CD4-positive, CD25-positive, alpha-beta regulatory T cell (primary cell): ENCODE data around the gene GPR45. TPM values are rescaled to one million over a fixed set of nuclear protein-coding genes. Genes with fewer than 3 reads are reported as not detected.
A peak's percentile ranks its signal among the peaks of the same experiment; 100 is the strongest.

Source experiments
- ATAC-seq, 2 donors: fragments of 150-1000 bp; cut with Tn5 transposase; one replicate each; pipeline ENCODE4 v1.10.0; 2021; ENCODE audit warnings: low read depth in 2 of 2, moderate number of reproducible peaks in 2 of 2, moderate library complexity in 1 of 2
- DNase-seq, 3 donors: peaks; one replicate each; pipeline versions ENCODE4 v3.0.0 to v3.0.0-alpha.2; 2012 to 2022; ENCODE audit warnings: mixed read lengths in 1 of 3
- H3K27ac ChIP-seq: one replicate; pipeline ENCODE4 v1.7.0; 2013; ENCODE audit warnings: mild to moderate bottlenecking, low read length; ENCODE audit not compliant: insufficient read depth, poor library complexity, severe bottlenecking
- H3K27me3 ChIP-seq: one replicate; pipeline ENCODE4 v1.7.0; 2013; ENCODE audit warnings: low read length; ENCODE audit not compliant: control insufficient read depth, insufficient read depth
- H3K36me3 ChIP-seq: one replicate; pipeline ENCODE4 v1.7.0; 2013; ENCODE audit warnings: mild to moderate bottlenecking, low read length, moderate library complexity; ENCODE audit not compliant: control insufficient read depth, insufficient read depth
- H3K4me1 ChIP-seq: 2 replicates; pipeline ENCODE4 v1.7.0; 2013; ENCODE audit warnings: mild to moderate bottlenecking, low read length; ENCODE audit not compliant: insufficient read depth, control insufficient read depth, poor library complexity, severe bottlenecking
- H3K4me3 ChIP-seq: one replicate; pipeline ENCODE4 v1.7.0; 2013; ENCODE audit warnings: low read depth, mild to moderate bottlenecking, low read length, moderate library complexity
- H3K9me3 ChIP-seq, 2 experiments: 1 replicate in 1 of 2; 2 replicates in 1 of 2; pipeline ENCODE4 v1.7.0; 2013; ENCODE audit warnings: low read length in 2 of 2, mild to moderate bottlenecking in 1 of 2, moderate library complexity in 1 of 2; ENCODE audit not compliant: control insufficient read depth in 2 of 2
- H3K27ac Mint-ChIP-seq, 3 donors: one replicate each; pipeline ENCODE4 v1.8.0; 2020 to 2022; ENCODE audit warnings: mild to moderate bottlenecking in 3 of 3, mixed read lengths in 3 of 3, moderate library complexity in 2 of 3
- H3K27me3 Mint-ChIP-seq: one replicate; pipeline ENCODE4 v1.8.0; 2022; ENCODE audit warnings: mild to moderate bottlenecking, mixed read lengths
- H3K36me3 Mint-ChIP-seq: one replicate; pipeline ENCODE4 v1.8.0; 2020; ENCODE audit warnings: mixed read lengths
- H3K4me1 Mint-ChIP-seq, 4 donors: one replicate each; pipeline ENCODE4 v1.8.0; 2020 to 2022; ENCODE audit warnings: mixed read lengths in 4 of 4, mild to moderate bottlenecking in 1 of 4
- H3K4me3 Mint-ChIP-seq, 4 donors: one replicate each; pipeline ENCODE4 v1.8.0; 2020 to 2022; ENCODE audit warnings: mild to moderate bottlenecking in 4 of 4, mixed read lengths in 4 of 4, moderate library complexity in 3 of 4
- H3K9me3 Mint-ChIP-seq, 7 donors: one replicate each; pipeline ENCODE4 v1.8.0; 2020 to 2022; ENCODE audit warnings: mixed read lengths in 7 of 7, mild to moderate bottlenecking in 3 of 7, moderate library complexity in 2 of 7
- polyA plus RNA-seq, 4 donors: library from polyadenylated mRNA; unstranded; fragments of 300-500 nt; fragmentation: Illumina TruSeq; gene quantifications; one replicate each; pipeline ENCODE4 v1.2.3, GENCODE V29; 2021
- total RNA-seq: library from RNA; stranded (reverse); gene quantifications from one replicate; pipeline ENCODE4 v1.2.3, GENCODE V29; 2022

GPR45 gene
- total and polyA plus RNA-seq, 5 donors from 2014 or later = not detected

GRCh38 chr2:105255979-105256378 is 14.4 kb downstream of the GPR45 start:
- DNase-seq = no peak
- no peak for ATAC-seq
- Histone ChIP-seq H3K27ac (no peak overlapping the region), H3K4me3 (no peak overlapping the region), H3K9me3 (no peaks in the 10 kb centered on the region), H3K4me1 (no peaks in the 10 kb centered on the region), H3K36me3 (no peaks in the 10 kb centered on the region), H3K27me3 (no peaks in the 10 kb centered on the region)
- Mint-ChIP-seq H3K4me1 (no peaks in the 10 kb centered on the region), H3K36me3 (no peaks in the 10 kb centered on the region), H3K27ac (no peak overlapping the region), H3K27me3 (peaks cover 4% of the 10 kb centered on the region), H3K4me3 (no peak overlapping the region), H3K9me3 (peaks cover 0 to 2% (median 0%) of the 10 kb centered on the region in 7 donors)

- peaks cover 4% of the 10 kb centered on the region for H3K27me3 Mint-ChIP-seq
- H3K36me3 ChIP-seq = no peaks in the 10 kb centered on the region
- H3K4me1 ChIP-seq = no peaks in the 10 kb centered on the region
- no peak overlapping the region for H3K4me3 Mint-ChIP-seq
- DNase-seq (no peak), ATAC-seq (no peak)
- H3K9me3 Mint-ChIP-seq = peaks cover 0 to 4% (median 0%) of the 10 kb centered on the region in 7 donors
- no peaks in the 10 kb centered on the region for H3K9me3 ChIP-seq
- H3K27me3 ChIP-seq = no peaks in the 10 kb centered on the region
- no peak overlapping the region for H3K4me3 ChIP-seq
- no peak overlapping the region for H3K27ac ChIP-seq
- no peaks in the 10 kb centered on the region for H3K36me3 Mint-ChIP-seq
- H3K27ac Mint-ChIP-seq = no peak overlapping the region
- no peaks in the 10 kb centered on the region for H3K4me1 Mint-ChIP-seq
Measured at GRCh38 chr2:105256431-105257047, 15.0 kb downstream of the GPR45 start.

- no peaks in the 10 kb centered on the region for H3K27me3 ChIP-seq
- Mint-ChIP-seq H3K27ac (peak overlapping the region in 1 of 3 donors; percentile 25), H3K9me3 (peaks cover 0 to 4% (median 0%) of the 10 kb centered on the region in 7 donors), H3K36me3 (peaks cover 9% of the 10 kb centered on the region), H3K27me3 (peaks cover 9% of the 10 kb centered on the region), H3K4me1 (no peaks in the 10 kb centered on the region), H3K4me3 (no peak overlapping the region)
- no peaks in the 10 kb centered on the region for H3K9me3 ChIP-seq
- H3K4me1 ChIP-seq = no peaks in the 10 kb centered on the region
- H3K4me3 ChIP-seq = no peak overlapping the region
- H3K27ac ChIP-seq = no peak overlapping the region
- ATAC-seq (no peak), DNase-seq (no peak)
- no peaks in the 10 kb centered on the region for H3K36me3 ChIP-seq
Measured at GRCh38 chr2:105257981-105258380, 16.4 kb downstream of the GPR45 start.

- Mint-ChIP-seq H3K36me3 (peaks cover 15% of the 10 kb centered on the region), H3K27me3 (peaks cover 9% of the 10 kb centered on the region), H3K27ac (no peak overlapping the region), H3K4me1 (no peaks in the 10 kb centered on the region), H3K4me3 (no peak overlapping the region), H3K9me3 (peaks cover 0 to 4% (median 0%) of the 10 kb centered on the region in 7 donors)
- DNase-seq (no peak), ATAC-seq (no peak)
- no peak overlapping the region for H3K4me3 ChIP-seq
- no peaks in the 10 kb centered on the region for H3K36me3 ChIP-seq
- no peak overlapping the region for H3K27ac ChIP-seq
- H3K9me3 ChIP-seq = no peaks in the 10 kb centered on the region
- no peaks in the 10 kb centered on the region for H3K4me1 ChIP-seq
- no peaks in the 10 kb centered on the region for H3K27me3 ChIP-seq
Measured at GRCh38 chr2:105258835-105259350, 17.4 kb downstream of the GPR45 start.

GRCh38 chr2:105261061-105261460 is 19.5 kb downstream of the GPR45 start:
- Histone ChIP-seq H3K4me3 (no peak overlapping the region), H3K9me3 (no peaks in the 10 kb centered on the region), H3K27me3 (no peaks in the 10 kb centered on the region), H3K4me1 (no peaks in the 10 kb centered on the region), H3K27ac (no peak overlapping the region), H3K36me3 (peaks cover 8% of the 10 kb centered on the region)
- no peak overlapping the region for H3K4me3 Mint-ChIP-seq
- H3K36me3 Mint-ChIP-seq = peaks cover 32% of the 10 kb centered on the region
- ATAC-seq = no peak
- DNase-seq = no peak
- peak overlapping the region in 1 of 3 donors; percentile 48 for H3K27ac Mint-ChIP-seq
- peaks cover 0 to 4% (median 0%) of the 10 kb centered on the region in 7 donors for H3K9me3 Mint-ChIP-seq
- H3K27me3 Mint-ChIP-seq = peaks cover 9% of the 10 kb centered on the region
- H3K4me1 Mint-ChIP-seq = no peaks in the 10 kb centered on the region

- no peaks in the 10 kb centered on the region for H3K9me3 ChIP-seq
- Mint-ChIP-seq H3K27ac (peak overlapping the region in 1 of 3 donors; percentile 76), H3K4me1 (no peaks in the 10 kb centered on the region), H3K36me3 (peaks cover 40% of the 10 kb centered on the region), H3K9me3 (peaks cover 0 to 4% (median 0%) of the 10 kb centered on the region in 7 donors), H3K27me3 (peaks cover 4% of the 10 kb centered on the region), H3K4me3 (no peak overlapping the region)
- no peaks in the 10 kb centered on the region for H3K27me3 ChIP-seq
- no peaks in the 10 kb centered on the region for H3K4me1 ChIP-seq
- peaks cover 18% of the 10 kb centered on the region for H3K36me3 ChIP-seq
- H3K4me3 ChIP-seq = no peak overlapping the region
- no peak overlapping the region for H3K27ac ChIP-seq
- DNase-seq (no peak), ATAC-seq (no peak)
Measured at GRCh38 chr2:105262651-105263091, 21.1 kb downstream of the GPR45 start.

GRCh38 chr2:105269426-105269825 is 27.9 kb downstream of the GPR45 start:
- H3K9me3 ChIP-seq = no peaks in the 10 kb centered on the region
- Mint-ChIP-seq H3K4me3 (no peak overlapping the region), H3K27me3 (no peaks in the 10 kb centered on the region), H3K27ac (no peak overlapping the region), H3K9me3 (no peaks in the 10 kb centered on the region), H3K4me1 (peaks cover 0 to 2% (median 0%) of the 10 kb centered on the region in 4 donors), H3K36me3 (peaks cover 64% of the 10 kb centered on the region)
- no peak overlapping the region for H3K27ac ChIP-seq
- no peak overlapping the region for H3K4me3 ChIP-seq
- no peaks in the 10 kb centered on the region for H3K4me1 ChIP-seq
- no peaks in the 10 kb centered on the region for H3K27me3 ChIP-seq
- H3K36me3 ChIP-seq = peaks cover 77% of the 10 kb centered on the region
- DNase-seq = no peak
- no peak for ATAC-seq
